ENCODE measurements around the gene CDH4.
"Not testable (repeated sequence)": the region's sequence is repeated elsewhere in the genome, so short reads cannot be mapped to it uniquely, and the experiment has no call there.

Gene CDH4

GRCh38 chr20:61408951-61409740, 157.1 kb downstream of the CDH4 start:
- in situ Hi-C loops (cut with MboI; ENCODE audit: low sequenced_read_pairs): no loop called here

GRCh38 chr20:61411743-61412142, 159.7 kb downstream of the CDH4 start:
- in situ Hi-C loops (cut with MboI; ENCODE audit: low sequenced_read_pairs): no loop called here

GRCh38 chr20:61413752-61414151, 161.7 kb downstream of the CDH4 start:
- in situ Hi-C loops (cut with MboI; ENCODE audit: low sequenced_read_pairs): no loop called here

GRCh38 chr20:61414455-61414991, 162.5 kb downstream of the CDH4 start:
- in situ Hi-C loops (cut with MboI; ENCODE audit: low sequenced_read_pairs): no loop called here

- in situ Hi-C loops (cut with MboI; ENCODE audit: low sequenced_read_pairs): no loop called here
Observed at GRCh38 chr20:61416546-61416945, 164.5 kb downstream of the CDH4 start.

- in situ Hi-C loops (cut with MboI; ENCODE audit: low sequenced_read_pairs): no loop called here
Observed at GRCh38 chr20:61417221-61417941, 165.3 kb downstream of the CDH4 start.

GRCh38 chr20:61419010-61419409, 166.9 kb downstream of the CDH4 start:
- in situ Hi-C loops (cut with MboI; ENCODE audit: low sequenced_read_pairs): no loop called here

- in situ Hi-C loops (cut with MboI; ENCODE audit: low sequenced_read_pairs): no loop called here
Observed at GRCh38 chr20:61419501-61419900, 167.4 kb downstream of the CDH4 start.

- in situ Hi-C loops (cut with MboI; ENCODE audit: low sequenced_read_pairs): no loop called here
Observed at GRCh38 chr20:61420056-61420455, 168.0 kb downstream of the CDH4 start.

GRCh38 chr20:61420781-61421180, 168.7 kb downstream of the CDH4 start:
- in situ Hi-C loops (cut with MboI; ENCODE audit: low sequenced_read_pairs): no loop called here

- in situ Hi-C loops (cut with MboI; ENCODE audit: low sequenced_read_pairs): no loop called here
Observed at GRCh38 chr20:61422636-61423425, 170.8 kb downstream of the CDH4 start.

- in situ Hi-C loops (cut with MboI; ENCODE audit: low sequenced_read_pairs): no loop called here
Observed at GRCh38 chr20:61424011-61424627, 172.1 kb downstream of the CDH4 start.

GRCh38 chr20:61424628-61425420, 172.8 kb downstream of the CDH4 start:
- in situ Hi-C loops (cut with MboI; ENCODE audit: low sequenced_read_pairs): no loop called here

- in situ Hi-C loops (cut with MboI; ENCODE audit: low sequenced_read_pairs): not testable (repeated sequence)
Observed at GRCh38 chr20:61425541-61425991, 173.5 kb downstream of the CDH4 start.

GRCh38 chr20:61426352-61426751, 174.3 kb downstream of the CDH4 start:
- in situ Hi-C loops (cut with MboI; ENCODE audit: low sequenced_read_pairs): no loop called here

GRCh38 chr20:61429458-61430227, 177.6 kb downstream of the CDH4 start:
- in situ Hi-C loops (cut with MboI; ENCODE audit: low sequenced_read_pairs): no loop called here

- in situ Hi-C loops (cut with MboI; ENCODE audit: low sequenced_read_pairs): no loop called here
Observed at GRCh38 chr20:61430228-61430624, 178.2 kb downstream of the CDH4 start.

- in situ Hi-C loops (cut with MboI; ENCODE audit: low sequenced_read_pairs): no loop called here
Observed at GRCh38 chr20:61433176-61433575, 181.1 kb downstream of the CDH4 start.

- in situ Hi-C loops (cut with MboI; ENCODE audit: low sequenced_read_pairs): no loop called here
Observed at GRCh38 chr20:61433816-61434215, 181.8 kb downstream of the CDH4 start.

Measured in HL-60/S4 treated with phorbol 12-myristate 13-acetate at 8.2 ng/mL for 4 days and 3 days (cell line).